K562 (cell line): Measurements from ENCODE around the gene LGALS7. TPM values are rescaled to one million over a fixed set of nuclear protein-coding genes. Genes with fewer than 3 reads are reported as not detected.
A peak's percentile ranks its signal among the peaks of the same experiment; 100 is the strongest.

Experiments
- ARNT ChIP-seq, 2 experiments: fragments of 450-650 bp; IDR thresholded peaks; 2 replicates each; pipeline ENCODE4 v1.6.1; 2016; ENCODE audit warnings: mild to moderate bottlenecking in 1 of 2
- CTCFL ChIP-seq: IDR thresholded peaks from 2 replicates; pipeline ENCODE4 v1.6.1; 2011; ENCODE audit warnings: borderline replicate concordance, low read depth, mild to moderate bottlenecking, moderate library complexity, low read length; ENCODE audit not compliant: insufficient read depth, poor library complexity, severe bottlenecking
- E2F6 ChIP-seq, 2 experiments: IDR thresholded peaks; 2 replicates each; pipeline ENCODE4 v1.6.1; 2011; ENCODE audit warnings: borderline replicate concordance in 1 of 2, control low read depth in 1 of 2, low read depth in 1 of 2, low read length in 1 of 2, mild to moderate bottlenecking in 1 of 2, mixed read lengths in 1 of 2, moderate library complexity in 1 of 2; ENCODE audit not compliant: insufficient read depth in 1 of 2, insufficient read length in 1 of 2, poor library complexity in 1 of 2, severe bottlenecking in 1 of 2; ENCODE audit errors: extremely low read depth in 1 of 2
- ERF ChIP-seq: fragments of 450-650 bp; formaldehyde crosslinking; IDR thresholded peaks from 2 replicates; pipeline ENCODE4 v1.4.0; 2020; ENCODE audit warnings: mild to moderate bottlenecking, mixed read lengths
- ETV1 ChIP-seq: fragments of 450-650 bp; conservative IDR thresholded peaks from 2 replicates; pipeline ENCODE4 v1.6.1; 2016; ENCODE audit warnings: missing genetic modification characterization, control low read depth, low read depth, missing compliant biosample characterization
- GABPA ChIP-seq: fragments of 200-800 bp; sonication (Bioruptor generic); conservative IDR thresholded peaks from 2 replicates; pipeline ENCODE4 v1.6.1; 2016; ENCODE audit warnings: low read depth, missing genetic modification characterization, missing compliant biosample characterization
- HBP1 ChIP-seq: fragments of 450-650 bp; formaldehyde crosslinking; IDR thresholded peaks from 2 replicates; pipeline ENCODE4 v1.4.0; 2022; ENCODE audit warnings: missing genetic modification characterization
- HDAC1 ChIP-seq, 2 experiments: fragments of 450-650 bp; IDR thresholded peaks; 2 replicates each; pipeline ENCODE4 v1.6.1; 2016 to 2017; ENCODE audit warnings: inconsistent platforms in 1 of 2, mild to moderate bottlenecking in 1 of 2, moderate library complexity in 1 of 2
- RAD21 ChIP-seq, 2 experiments: fragments of 250-450 bp in 1 of 2; fragments of 450-650 bp in 1 of 2; sonication (Bioruptor Pico) in 1 of 2; formaldehyde crosslinking in 1 of 2; IDR thresholded peaks in 1 of 2; conservative IDR thresholded peaks in 1 of 2; 2 replicates each; pipeline versions ENCODE4 v1.4.0 to v1.8.0; 2020 to 2022; ENCODE audit warnings: mild to moderate bottlenecking in 2 of 2, moderate library complexity in 1 of 2
- RUNX1 ChIP-seq: sonication (generic); IDR thresholded peaks from 2 replicates; pipeline ENCODE4 v1.6.1; 2016; ENCODE audit warnings: antibody characterized with exemption, low read depth
- SMARCE1 ChIP-seq: fragments of 450-650 bp; IDR thresholded peaks from 2 replicates; pipeline ENCODE4 v1.7.1; 2016; ENCODE audit warnings: mild to moderate bottlenecking
- SP1 ChIP-seq: sonication (generic); formaldehyde crosslinking; IDR thresholded peaks from 2 replicates; pipeline ENCODE4 v1.8.1; 2022; ENCODE audit warnings: mild to moderate bottlenecking, missing genetic modification reagents
- ZBTB33 ChIP-seq: sonication (generic); formaldehyde crosslinking; IDR thresholded peaks from 2 replicates; pipeline ENCODE4 v1.8.1; 2023; ENCODE audit warnings: mild to moderate bottlenecking, missing genetic modification reagents
- ZBTB7A ChIP-seq: IDR thresholded peaks from 2 replicates; pipeline ENCODE4 v1.6.1; 2011; ENCODE audit warnings: low read depth, mild to moderate bottlenecking, low read length, moderate library complexity, borderline replicate concordance; ENCODE audit not compliant: control insufficient read depth
- ZNF23 ChIP-seq: fragments of 250-450 bp; sonication (Bioruptor Pico); IDR thresholded peaks from 2 replicates; pipeline ENCODE4 v1.4.0; 2020; ENCODE audit warnings: mild to moderate bottlenecking
- ZNF24 ChIP-seq: fragments of 450-650 bp; IDR thresholded peaks from 2 replicates; pipeline ENCODE4 v1.6.1; 2016
- ZNF384 ChIP-seq: IDR thresholded peaks from 2 replicates; pipeline ENCODE4 v1.6.1; 2012; ENCODE audit warnings: low read depth, low read length, improper control_type of control experiment
- ZNF57 ChIP-seq: fragments of 450-650 bp; formaldehyde crosslinking; IDR thresholded peaks from 2 replicates; pipeline ENCODE4 v1.4.0; 2020; ENCODE audit warnings: mild to moderate bottlenecking, moderate library complexity
- polyA plus RNA-seq, 8 experiments: library from polyadenylated mRNA; depleted of rRNA in 4 of 8; stranded (reverse) in 5 of 8; unstranded in 3 of 8; fragments of >200 nt; fragmentation: Nextera tagmentation in 2 of 8; fragmentation: Illumina TruSeq in 1 of 8; extraction: Ambion mirVana in 2 of 8; extraction: Trizol in 1 of 8; gene quantifications; 2 replicates each; pipeline versions ENCODE4 v1.2.1 to v1.2.3, GENCODE V29; 2011 to 2014; ENCODE audit warnings: inconsistent platforms in 1 of 8, missing spikeins in 1 of 8
- total RNA-seq, 7 experiments: library from RNA; depleted of rRNA in 6 of 7; stranded (reverse); fragments of >200 nt in 6 of 7; fragmentation: Illumina TruSeq in 2 of 7; extraction: Trizol in 2 of 7; gene quantifications; 2 replicates each; pipeline versions ENCODE4 v1.2.1 to v1.2.3, GENCODE V29; 2011 to 2021; ENCODE audit warnings: low replicate concordance in 1 of 7

The LGALS7 gene
- total and polyA plus RNA-seq, 9 of the 15 experiments (the other 6 are each of a cell fraction or from before 2014, with no cell fraction given): not detected

GRCh38 chr19:38729653-38730469 is 43.5 kb downstream of the LGALS7 start (continued):
- TF ChIP-seq RAD21 (CRISPR knock-in tag; conservative IDR thresholded peaks at IDR 0.05 in 1 of 2, IDR thresholded peaks at IDR 0.05 in 1 of 2) (peak; percentile 61 to 75), SP1 (CRISPR knock-in tag) (0 out of 2 replicates have a peak, but pooled peaks have one; percentile 34), GABPA (tag) (no peak), CTCFL (peak; percentile 96), ZBTB33 (peak; percentile 57; the same call in 1 of the 2 replicates), RUNX1 (no peak), ZBTB7A (peak; percentile 99), ERF (CRISPR knock-in tag) (no peak), SMARCE1 (no peak), ZNF24 (no peak), HDAC1 (IDR thresholded peaks at IDR 0.05) (0 out of 4 replicates have a peak, but pooled peaks of 1 of the 2 experiments have one; percentile 21), ETV1 (tag) (no peak), ARNT (IDR thresholded peaks at IDR 0.05) (0 out of 4 replicates have a peak, but pooled peaks of 1 of the 2 experiments have one; percentile 28), ZNF57 (CRISPR knock-in tag) (no peak), HBP1 (CRISPR knock-in tag) (no peak), E2F6 (IDR thresholded peaks at IDR 0.05; ENCODE audit: borderline replicate concordance in 1 of 2, extremely low read depth in 1 of 2, insufficient read depth in 1 of 2, insufficient read length in 1 of 2, low read depth in 1 of 2, low read length in 1 of 2, poor library complexity in 1 of 2, severe bottlenecking in 1 of 2) (peak in 1 of 2 experiments; percentile 54), ZNF384 (peak; percentile 58; the same call in 1 of the 2 replicates), ZNF23 (CRISPR knock-in tag) (no peak)
